NCI-H146 (cell line): ENCODE measurements around the gene WNK2.

Experiments used
- DNase-seq: peaks from one replicate; lab custom pipeline; 2025; lab: John Stamatoyannopoulos, UW

WNK2 gene

DNA sequence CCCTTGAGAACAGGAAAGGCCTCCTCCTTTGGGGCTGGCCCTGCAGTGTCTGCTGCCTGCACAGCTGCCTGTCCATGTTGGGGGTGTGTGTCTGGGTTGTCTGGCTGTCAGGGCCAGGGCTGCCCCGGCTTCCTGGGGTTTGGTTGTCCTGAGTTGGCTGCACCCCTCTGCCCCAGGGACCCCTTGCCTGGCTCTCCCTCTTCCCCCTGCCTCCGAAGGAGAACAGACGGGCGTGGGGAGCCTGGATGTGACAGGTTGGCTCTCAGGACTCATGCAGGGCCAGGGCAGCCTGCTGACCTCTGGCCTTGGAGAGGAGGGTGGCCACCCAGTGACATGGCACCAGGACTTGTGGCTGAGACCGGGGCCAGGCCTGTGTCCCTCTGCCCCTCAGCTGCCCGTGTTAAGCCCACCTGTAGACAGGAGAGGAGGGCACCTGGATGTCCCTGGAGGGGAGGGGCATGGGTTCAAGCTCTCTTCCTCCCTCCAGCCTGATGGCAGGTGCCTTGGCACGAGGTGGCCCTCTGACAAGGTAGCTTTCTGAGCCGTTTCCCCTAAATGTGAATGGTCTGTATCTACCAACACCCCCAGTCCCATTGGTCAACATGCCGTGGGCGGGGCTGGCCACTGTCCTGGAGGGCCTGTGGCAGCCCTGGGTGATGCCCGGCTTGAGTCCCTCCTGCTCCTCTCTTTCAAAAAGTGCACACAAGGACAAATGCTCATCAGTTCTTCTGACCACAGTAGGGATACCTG lies 34.9 kb downstream of the WNK2 start:
- DNase-seq = no peak

DNA sequence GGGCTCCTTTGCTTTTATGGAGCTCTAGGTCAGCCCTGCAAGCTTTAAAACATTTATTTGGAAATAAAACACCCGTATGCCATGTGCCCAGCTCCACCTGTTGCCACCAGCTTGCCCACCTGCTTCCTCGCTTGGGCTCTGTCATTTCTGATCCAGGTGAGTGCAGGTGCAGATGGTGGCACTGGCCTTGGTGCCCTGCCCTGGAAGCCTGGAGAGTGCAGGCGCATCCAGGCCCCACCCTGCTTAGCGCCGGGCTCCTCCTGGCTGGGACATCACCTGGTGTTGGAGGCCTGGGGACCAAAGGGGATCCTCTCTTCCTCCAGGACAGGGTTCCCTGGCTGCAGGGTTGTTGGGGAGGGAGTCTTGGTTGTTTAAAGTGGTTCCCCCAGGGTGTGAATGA lies 35.8 kb downstream of the WNK2 start:
- no peak for DNase-seq

DNA sequence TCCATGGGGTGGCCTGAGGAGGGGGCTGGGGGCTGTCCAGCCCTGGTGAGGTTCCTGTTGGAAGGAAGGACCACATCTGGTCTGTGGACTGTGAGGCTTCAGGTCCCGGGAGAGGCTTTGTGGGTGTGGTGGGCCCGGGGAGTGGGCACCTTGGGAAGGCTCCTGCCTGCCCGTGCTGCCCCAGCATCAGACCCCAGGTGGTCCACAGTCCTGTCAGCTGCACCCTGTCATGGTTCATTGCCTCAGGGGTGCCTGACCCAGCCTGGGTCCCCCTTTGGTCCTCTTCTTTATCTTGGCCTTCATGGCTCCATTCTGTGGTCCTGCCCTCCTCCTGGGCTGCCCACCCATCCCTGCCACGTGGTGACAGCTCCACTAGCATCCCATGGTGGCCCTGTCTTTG lies 36.7 kb downstream of the WNK2 start:
- no peak for DNase-seq

DNA sequence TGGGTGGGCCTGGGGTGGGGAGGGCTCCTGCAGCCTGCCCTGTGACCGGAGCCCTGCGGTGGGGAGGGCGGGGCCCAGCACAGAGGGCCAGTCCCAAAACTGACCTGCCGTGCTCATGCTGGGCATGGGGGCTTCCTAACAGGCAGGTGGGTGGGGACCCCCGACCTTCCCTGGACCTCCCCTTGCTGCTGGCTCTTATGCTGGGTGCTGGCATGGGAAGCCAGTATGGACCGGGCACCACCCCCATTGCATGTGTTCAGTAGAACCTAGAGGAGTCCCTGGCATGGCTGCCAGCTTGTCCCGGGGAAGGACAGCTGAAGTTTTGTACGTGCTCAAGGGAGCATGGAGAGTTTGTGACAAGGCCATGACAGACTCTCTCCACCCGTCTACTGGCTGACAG lies 37.1 kb downstream of the WNK2 start:
- DNase-seq = no peak

DNA sequence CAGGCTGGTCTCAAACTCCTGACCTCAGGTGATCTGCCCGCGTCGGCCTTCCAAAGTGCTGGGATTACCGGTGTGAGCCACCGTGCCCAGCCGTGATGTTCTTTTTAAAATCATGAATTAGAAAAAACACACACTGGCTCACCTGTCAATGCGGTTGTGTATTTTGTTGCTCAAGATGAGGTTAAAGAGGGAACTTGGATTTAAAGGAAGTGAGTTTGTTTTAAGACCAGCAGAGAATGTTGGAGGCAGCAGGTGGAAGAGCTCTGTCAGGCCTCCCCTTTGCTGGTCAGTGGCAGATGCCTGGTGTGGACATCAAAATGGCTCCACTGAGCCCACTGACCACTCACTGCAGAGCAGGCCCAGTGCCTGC lies 38.9 kb downstream of the WNK2 start:
- DNase-seq = no peak

DNA sequence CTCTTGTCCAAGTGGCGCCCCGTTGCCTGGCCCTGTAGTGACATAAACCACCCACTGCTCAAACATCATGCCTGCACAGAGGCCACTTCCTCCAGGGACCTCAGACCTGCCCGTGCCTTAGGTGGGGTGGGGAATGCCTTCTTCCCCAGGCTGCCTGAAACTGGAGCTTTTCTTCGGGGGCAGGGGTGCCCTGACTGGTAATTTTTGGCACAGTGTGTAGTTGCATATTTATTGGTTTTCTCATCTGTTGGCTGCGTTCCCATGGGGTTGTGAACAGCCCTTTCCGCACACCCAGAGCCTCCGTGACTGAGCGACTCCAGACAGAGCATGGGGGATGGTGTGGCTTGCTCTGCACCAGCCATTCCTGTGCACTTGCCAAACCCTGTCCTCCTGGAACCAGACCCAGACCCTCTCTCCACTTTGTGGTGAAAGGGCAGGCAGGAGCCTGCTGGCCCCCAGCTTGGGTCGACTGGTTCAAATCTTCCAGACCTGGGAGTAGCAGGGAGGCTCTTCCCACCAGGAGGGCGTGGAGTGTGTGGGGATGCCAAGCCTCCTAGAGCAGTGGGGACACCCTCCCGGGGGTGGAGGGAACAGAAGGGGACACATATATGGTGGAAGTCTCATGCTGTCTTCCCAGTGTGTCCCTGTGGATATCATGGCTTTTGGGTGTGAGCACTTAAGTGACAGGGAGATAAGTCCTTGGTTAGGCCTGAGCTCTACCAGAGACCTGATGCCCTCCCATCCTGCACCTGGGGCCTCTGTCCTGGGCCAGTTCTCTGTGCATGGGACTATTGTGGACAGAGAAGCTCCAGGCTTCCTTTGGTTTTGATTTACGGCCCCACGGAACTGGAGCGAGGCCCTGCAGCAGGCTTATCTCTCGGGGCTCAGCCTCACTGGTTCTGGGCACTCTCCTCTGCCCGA lies 39.6 kb downstream of the WNK2 start:
- DNase-seq = no peak

DNA sequence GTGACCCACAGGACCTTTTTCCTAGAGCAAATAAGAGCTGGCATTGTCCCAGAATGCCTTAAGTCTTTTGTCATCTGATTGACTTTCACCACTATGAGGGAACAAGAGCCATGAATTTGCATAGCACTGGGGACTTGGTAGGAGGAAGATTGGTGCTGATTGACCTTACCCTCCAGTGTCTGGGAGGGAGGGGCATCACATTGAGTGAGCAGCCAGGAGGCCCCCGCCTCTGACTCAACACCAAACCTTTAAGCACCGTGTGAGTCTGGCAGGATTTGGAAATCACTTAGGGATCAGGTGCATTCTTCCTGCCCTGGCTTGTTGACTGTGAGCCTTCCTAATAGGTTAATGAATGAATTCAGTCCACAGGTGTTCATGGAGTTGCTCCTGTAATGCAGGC lies 40.7 kb downstream of the WNK2 start:
- peak; percentile 31 for DNase-seq

DNA sequence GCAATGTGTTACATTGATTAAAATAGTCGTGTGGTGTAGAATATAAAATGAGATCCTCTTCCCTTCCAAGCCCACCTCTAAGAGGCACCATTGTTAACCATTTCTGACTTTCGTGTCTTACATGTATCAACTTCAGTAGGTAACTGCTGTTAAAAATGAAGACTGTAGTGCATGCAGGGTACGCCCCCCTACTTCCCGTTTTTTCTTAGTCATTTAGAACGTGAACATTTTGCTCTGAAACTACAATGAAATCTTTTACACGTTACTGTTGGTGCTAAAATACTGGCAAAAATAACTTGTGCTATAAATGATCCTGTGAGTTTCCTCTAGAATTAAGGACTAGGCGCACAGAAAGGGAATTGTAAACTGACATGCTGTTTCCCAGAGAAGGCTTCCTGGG lies 41.5 kb downstream of the WNK2 start:
- no peak for DNase-seq

DNA sequence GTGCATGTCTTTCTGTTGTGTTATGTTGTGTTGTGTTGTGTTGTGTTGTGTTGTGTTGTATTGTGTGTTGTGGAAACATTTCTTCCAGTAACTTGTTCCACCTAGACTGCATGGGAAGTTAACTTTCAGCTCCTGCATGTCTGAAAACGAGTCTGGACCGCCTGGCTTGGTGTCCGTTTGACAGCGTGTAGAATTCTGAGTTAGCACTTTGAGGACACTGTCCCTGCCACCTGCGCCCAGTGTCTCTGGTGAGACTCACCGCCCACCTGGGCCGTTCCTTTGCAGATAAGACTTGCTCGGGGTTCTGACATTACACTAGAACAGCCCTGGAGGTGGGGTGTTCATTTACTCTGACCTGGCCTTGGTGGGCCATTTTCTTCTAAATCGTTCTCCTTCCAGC lies 42.0 kb downstream of the WNK2 start:
- DNase-seq = no peak

DNA sequence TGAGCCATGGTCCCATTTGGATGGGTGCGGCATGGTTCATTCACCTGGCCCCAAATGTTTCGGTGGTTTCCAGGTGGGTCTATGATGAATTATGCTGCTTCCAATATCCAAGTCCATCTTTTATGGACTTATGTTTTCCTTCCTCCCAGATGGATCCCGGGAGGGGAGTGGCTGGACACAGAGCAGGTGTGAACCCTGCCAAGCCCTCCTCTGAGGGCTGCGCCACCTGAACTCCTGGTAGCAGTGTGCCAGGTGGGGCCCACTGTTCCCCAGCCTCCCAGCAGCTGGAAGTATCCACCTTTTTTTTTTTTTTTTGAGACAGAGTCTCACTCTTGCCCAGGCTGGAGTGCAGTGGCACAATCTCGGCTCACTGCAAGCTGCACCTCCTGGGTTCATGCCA lies 42.9 kb downstream of the WNK2 start:
- DNase-seq = no peak

DNA sequence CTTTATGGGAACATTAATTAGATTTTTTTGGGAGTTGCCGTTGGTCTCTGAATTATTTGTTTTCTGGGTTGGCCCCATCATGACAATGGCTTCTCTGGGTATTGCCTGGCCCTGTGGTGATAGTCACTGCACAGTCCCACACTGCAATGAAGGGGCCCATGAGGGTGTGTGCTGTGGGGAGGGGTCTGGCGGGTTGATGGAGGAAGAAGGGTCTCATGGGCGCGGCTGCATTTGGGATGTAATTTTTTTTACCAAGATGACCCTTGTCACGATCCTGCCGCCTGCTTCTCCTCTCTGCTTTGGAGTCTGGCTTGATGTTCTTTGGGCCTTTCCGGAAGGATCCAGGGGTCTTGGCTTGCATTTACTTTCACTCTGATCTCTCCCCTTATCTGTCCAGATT lies 44.1 kb downstream of the WNK2 start:
- DNase-seq = no peak

DNA sequence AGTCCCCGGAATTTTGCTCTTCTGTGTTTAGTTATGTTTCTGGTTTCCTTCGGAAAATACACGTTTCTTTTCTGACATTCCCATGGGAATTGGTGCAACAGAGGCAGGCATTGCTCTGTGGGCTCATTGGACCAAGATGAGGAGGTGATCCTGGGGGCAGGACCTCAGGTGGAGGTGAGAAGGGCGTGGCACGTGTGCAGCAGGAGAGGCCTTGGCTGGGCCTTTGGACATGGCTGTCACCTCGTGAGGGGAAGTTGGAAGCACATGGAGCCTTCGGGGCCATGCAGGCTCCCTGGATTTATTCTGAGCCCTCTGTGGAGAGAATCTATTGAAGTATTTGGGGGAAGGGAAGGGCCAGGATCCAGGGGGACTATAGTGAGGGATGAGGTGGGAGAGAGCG lies 44.5 kb downstream of the WNK2 start:
- DNase-seq = no peak

DNA sequence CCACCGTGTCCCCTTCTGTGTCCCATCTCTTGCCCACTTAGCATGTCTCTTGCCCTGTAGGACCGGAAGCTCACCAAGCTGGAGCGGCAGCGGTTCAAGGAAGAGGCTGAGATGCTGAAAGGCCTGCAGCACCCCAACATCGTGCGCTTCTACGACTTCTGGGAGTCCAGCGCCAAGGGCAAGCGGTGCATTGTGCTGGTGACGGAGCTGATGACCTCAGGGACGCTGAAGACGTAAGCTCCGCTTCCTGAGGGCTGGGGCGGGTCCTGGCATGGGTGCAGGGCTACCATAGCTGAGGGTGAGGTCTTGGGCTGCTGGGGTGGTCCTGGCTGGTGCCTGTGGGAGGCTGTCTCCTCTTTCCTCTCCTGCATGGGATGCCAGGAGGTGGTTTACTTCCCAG lies 45.7 kb downstream of the WNK2 start:
- no peak for DNase-seq

DNA sequence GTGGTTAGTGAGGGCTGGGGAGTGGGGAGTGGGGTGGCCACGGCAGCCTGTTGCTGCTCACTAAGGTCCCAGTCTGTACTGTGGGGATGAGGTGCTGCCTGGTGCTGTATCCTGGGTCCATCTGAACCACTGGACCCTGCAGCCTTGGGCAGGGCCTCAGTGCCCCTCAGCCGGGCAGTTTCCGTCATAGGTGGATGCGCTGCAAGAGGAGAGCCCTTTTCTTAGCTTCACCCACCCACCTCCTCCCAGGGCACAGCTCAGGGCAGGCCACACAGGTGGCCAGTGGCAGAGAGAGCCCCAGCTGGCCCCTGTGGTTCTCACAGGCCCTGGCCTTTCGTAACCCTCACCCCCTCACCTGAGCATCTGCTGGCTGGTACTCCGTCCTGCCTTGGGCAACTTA lies 46.2 kb downstream of the WNK2 start:
- no peak for DNase-seq

DNA sequence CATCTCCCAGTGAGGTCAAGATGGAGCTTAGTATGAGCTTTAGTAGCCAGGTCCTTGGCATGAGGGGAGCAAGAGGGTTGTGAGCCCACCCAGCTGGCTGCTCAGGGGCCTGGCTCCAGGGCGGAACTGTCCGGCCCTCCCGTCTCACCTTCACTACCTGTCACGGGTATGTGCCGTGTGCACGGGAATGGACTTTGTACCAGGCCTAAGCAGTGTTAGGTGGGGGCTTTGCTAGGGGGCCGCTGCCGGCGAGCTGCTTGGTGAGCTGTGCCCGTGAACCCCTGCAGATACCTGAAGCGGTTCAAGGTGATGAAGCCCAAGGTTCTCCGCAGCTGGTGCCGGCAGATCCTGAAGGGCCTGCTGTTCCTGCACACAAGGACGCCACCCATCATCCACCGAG lies 46.7 kb downstream of the WNK2 start:
- no peak for DNase-seq

DNA sequence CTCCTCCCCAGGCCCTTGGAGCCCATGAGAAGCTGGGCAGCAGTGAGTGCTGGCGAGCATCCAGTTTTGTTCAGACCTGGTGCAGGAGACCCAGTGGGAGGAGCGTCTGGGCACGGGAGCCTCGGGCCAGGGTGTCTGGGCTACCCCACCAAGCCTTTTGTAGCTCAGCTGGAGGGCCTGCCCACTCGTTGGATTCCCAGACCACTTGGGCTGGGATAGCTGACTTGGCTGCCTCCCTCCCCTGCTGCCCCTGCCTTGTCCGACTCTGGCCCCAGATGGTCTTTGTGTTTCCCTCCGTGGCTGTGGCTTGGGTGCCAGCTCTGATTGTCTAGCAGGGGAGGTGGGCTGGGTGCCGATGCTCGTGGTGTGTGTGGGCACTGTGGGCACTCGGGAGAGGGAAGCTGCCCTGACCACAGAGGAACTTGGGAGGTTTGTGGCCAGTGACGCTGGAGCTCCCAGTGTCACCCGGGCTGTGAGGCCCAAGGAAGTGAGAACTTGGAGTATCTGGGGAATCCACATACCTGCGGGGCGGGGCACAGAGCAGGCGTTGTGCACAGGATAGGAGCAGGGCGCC lies 47.3 kb downstream of the WNK2 start:
- no peak for DNase-seq

DNA sequence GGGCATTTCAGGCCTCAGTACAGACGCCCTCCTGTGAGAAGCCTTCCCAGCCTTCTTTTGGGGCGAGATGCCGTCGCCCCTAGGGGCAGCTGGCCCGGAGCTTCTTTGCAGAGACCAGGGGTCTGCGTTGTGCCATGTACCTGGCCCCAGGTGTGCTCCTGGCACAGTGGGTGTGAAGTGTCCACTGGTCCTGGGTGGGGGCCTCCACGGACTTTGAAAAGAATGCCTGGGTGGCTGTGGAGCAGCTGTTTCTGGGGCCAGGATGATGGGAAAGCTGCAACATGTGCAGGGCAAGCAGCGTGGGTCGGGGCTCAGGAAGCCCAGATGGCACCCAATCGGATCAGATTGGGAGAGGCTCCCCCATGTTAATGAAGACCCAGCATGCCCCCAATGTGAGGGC lies 47.8 kb downstream of the WNK2 start:
- DNase-seq = no peak

DNA sequence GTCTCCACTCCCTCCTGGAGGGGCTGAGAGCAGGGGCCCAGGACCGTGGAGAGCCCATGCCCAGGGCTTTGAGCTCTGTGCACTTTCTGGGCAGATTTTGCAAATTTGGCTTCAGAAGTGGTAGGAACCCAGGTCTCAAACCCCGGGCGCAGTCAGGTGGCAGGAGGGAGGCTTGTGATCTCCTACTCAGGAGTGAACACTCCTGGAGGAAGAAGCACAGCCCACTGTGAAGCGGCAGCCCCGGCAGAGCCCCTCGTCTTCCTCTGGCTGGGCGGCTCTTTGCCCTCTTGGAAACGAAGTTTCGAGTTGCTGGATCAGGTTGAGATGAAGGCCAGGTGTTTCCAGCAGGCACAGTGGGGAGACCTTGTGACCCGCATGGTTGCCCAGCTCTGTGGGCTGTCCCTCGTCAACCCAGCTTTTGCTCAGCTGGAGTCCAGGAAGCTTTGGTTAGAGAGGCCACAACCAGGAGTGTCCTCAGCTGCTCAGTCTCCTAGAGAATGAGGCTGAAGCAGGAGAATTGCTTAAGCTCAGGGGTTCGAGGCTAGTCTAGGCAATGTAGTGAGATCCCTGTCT lies 48.5 kb downstream of the WNK2 start:
- DNase-seq = peak; percentile 75

DNA sequence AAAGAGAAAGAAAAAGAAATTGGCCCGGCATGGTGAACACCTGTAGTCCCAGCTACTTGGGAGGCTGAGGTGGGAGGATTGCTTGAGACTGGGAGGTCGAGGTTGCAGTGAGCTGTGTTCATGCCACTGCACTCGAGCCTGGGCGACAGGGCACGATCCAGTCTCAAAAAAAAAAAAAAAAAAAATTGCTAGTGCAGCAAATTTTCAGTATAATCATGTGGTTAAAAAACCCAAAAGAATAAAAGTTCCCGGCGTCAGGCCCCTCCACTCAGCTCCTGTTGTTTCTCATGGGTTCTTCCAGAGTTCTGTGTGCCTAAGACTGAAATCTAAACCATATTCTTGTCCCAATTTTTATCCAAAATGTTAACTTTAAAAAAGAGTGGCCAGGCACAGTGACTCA lies 49.1 kb downstream of the WNK2 start:
- DNase-seq = no peak

DNA sequence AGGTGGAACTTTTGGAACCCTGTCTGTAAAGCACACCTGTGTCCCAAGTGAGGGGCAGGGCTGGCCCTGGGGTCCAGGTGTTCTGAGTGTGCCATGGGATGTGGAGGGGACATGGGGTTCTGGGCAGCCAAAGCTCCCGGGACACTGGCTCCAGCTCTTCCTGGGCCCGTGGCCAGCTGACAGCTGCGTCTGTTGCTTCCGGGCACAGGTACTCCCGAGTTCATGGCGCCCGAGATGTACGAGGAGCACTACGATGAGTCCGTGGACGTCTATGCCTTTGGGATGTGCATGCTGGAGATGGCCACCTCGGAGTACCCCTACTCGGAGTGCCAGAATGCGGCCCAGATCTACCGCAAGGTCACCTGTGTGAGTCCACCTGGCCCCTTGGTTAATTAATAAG lies 50.7 kb downstream of the WNK2 start:
- DNase-seq = no peak

DNA sequence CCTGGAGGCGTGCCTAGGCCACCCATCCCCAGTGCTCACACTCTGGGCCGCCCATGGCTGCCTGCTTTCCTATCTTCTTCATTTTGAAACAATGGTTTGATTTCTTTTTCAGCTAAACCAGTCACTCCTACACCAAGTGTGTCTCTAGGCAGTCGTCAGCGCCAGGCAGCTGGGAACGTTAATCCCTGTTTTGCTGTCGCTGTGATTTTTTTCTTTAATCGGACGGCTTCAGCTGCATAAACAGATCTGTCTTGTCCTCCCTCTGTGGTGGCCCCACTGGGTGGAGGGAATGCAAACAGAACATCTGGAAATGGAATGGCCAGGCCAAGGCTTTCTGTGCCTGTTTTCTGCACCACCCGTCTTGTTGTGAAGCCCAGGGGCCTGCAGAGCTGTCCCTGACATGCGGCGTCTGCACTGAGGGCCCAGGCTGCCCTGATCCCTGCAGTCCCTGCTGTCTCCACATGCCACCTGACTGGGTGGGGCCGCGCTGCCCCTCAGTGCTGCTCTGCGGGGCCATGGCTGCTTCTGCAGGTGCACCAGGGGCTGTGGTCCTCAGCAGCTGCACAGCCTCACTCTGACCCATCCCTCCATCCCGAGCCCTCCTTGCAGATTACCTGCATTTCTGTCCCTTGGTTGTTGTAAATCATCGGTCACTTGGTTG lies 51.5 kb downstream of the WNK2 start:
- DNase-seq = no peak

DNA sequence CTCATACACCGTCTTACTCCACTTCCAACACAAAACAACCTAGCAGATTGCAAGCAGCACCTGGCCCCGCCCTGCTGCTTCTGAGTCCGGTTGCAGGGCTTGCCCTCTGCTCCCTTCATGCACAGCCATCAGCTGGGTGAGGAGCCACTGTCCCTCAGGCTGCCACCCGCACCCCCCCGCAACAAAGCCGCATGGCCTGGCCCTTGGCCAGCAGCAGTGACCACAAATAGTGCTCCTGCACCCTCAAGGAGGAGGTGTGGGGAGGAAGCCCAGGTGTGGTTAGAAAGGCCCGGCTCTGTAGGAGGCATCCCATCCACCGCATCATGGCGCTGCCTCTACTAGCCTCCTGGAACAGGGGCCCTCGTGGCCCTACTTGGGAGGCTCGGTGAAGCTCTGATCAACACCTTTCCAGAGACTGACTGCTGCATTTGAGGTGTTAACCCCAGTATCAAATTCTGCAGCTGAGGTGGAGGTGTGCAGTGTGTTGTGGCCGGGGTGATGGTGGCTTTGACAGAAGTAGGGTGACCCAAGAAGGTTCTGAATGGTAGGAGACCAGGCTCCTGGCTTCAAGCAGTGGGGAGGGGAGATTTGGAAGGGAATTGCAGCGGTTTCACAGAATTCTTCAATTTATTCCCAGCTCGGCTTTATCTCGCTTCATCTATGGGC lies 52.7 kb downstream of the WNK2 start:
- no peak for DNase-seq
